ENCODE measurements around the gene LRFN3. TPM values are rescaled to one million over a fixed set of nuclear protein-coding genes. Genes with fewer than 3 reads are reported as not detected.

Gene LRFN3
- total RNA-seq, 4 donors from 2014 or later, result 12.1 to 48.6 (median 16.6) TPM

- no peak for DNase-seq
- Histone ChIP-seq H3K9me3 (no peaks in the 10 kb centered on the region), H3K27ac (peak overlapping the region; percentile 9 to 94 (median 88)), H3K36me3 (no peaks in the 10 kb centered on the region), H3K4me1 (peaks cover 0 to 27% (median 7%) of the 10 kb centered on the region in 4 donors), H3K4me3 (no peak overlapping the region), H3K27me3 (no peaks in the 10 kb centered on the region)
- WGBS, 2 donors (ENCODE audit: low coverage in 1 of 2), result 62 to 87% methylated on average over 3 to 10 of the region's 10 CpGs
- in situ Hi-C loops (cut with MboI; ENCODE audit: low pct_ligation_motif_present in 1 of 4, low pct_unique_long_range_greater_than_20kb in 1 of 4, low sequenced_read_pairs in 3 of 4), result no loop called here
- intact Hi-C loops (cut with DNase I; ENCODE audit: low total_unique reads), result no loop called here
- no peak for TF ChIP-seq POLR2A (IDR thresholded peaks at IDR 0.05)
- TF ChIP-seq POLR2AphosphoS5 (IDR thresholded peaks at IDR 0.05), result no peak
- no peak for TF ChIP-seq CTCF (IDR thresholded peaks at IDR 0.05)
- no peak for TF ChIP-seq EP300 (IDR thresholded peaks at IDR 0.05; ENCODE audit: low read depth)
Measured at GRCh38 chr19:35904311-35905068, 31.7 kb upstream of the LRFN3 start.

GRCh38 chr19:35905178-35905727 lies 30.9 kb upstream of the LRFN3 start:
- Histone ChIP-seq H3K27me3 (no peaks in the 10 kb centered on the region), H3K27ac (peak overlapping the region; percentile 9 to 94 (median 71)), H3K9me3 (no peaks in the 10 kb centered on the region), H3K4me1 (peaks cover 0 to 27% (median 7%) of the 10 kb centered on the region in 4 donors), H3K4me3 (no peak overlapping the region), H3K36me3 (no peaks in the 10 kb centered on the region)
- in situ Hi-C loops (cut with MboI; ENCODE audit: low pct_ligation_motif_present in 1 of 4, low pct_unique_long_range_greater_than_20kb in 1 of 4, low sequenced_read_pairs in 3 of 4), result no loop called here
- DNase-seq, result no peak
- 61 to 75% methylated on average over 6 of the region's 6 CpGs for WGBS, 2 donors (ENCODE audit: low coverage in 1 of 2)
- TF ChIP-seq CTCF (IDR thresholded peaks at IDR 0.05), result no peak
- no peak for TF ChIP-seq POLR2A (IDR thresholded peaks at IDR 0.05)
- TF ChIP-seq EP300 (IDR thresholded peaks at IDR 0.05; ENCODE audit: low read depth), result no peak
- no peak for TF ChIP-seq POLR2AphosphoS5 (IDR thresholded peaks at IDR 0.05)
- intact Hi-C loops (cut with DNase I; ENCODE audit: low total_unique reads), result no loop called here

GRCh38 chr19:35907377-35907745 lies 28.8 kb upstream of the LRFN3 start:
- peaks cover 0 to 17% (median 3%) of the 10 kb centered on the region in 4 donors for H3K4me1 ChIP-seq
- WGBS, 2 donors (ENCODE audit: low coverage in 1 of 2), result 69 to 90% methylated on average over 2 to 12 of the region's 12 CpGs
- intact Hi-C loops (cut with DNase I; ENCODE audit: low total_unique reads), result no loop called here
- no peak for DNase-seq
- peak overlapping the region in 1 of 4 donors; percentile 23 for H3K4me3 ChIP-seq
- H3K27ac ChIP-seq, result peak overlapping the region; percentile 54 to 94 (median 64)
- in situ Hi-C loops (cut with MboI; ENCODE audit: low pct_ligation_motif_present in 1 of 4, low pct_unique_long_range_greater_than_20kb in 1 of 4, low sequenced_read_pairs in 3 of 4), result no loop called here
- H3K27me3 ChIP-seq, result no peaks in the 10 kb centered on the region
- H3K9me3 ChIP-seq, result no peaks in the 10 kb centered on the region
- TF ChIP-seq EP300 (IDR thresholded peaks at IDR 0.05; ENCODE audit: low read depth) (no peak), POLR2AphosphoS5 (IDR thresholded peaks at IDR 0.05) (no peak), POLR2A (IDR thresholded peaks at IDR 0.05) (no peak)
- H3K36me3 ChIP-seq, result no peaks in the 10 kb centered on the region

- Histone ChIP-seq H3K4me3 (peak within 1 kb of the TSS in 1 of 4 donors; percentile 23), H3K27me3 (no peaks in the 10 kb centered on the region), H3K27ac (peak within 1 kb of the TSS; percentile 54 to 94 (median 64)), H3K4me1 (peaks cover 0 to 16% (median 3%) of the 10 kb centered on the region in 4 donors), H3K9me3 (no peaks in the 10 kb centered on the region), H3K36me3 (no peaks in the 10 kb centered on the region)
- TF ChIP-seq CTCF (IDR thresholded peaks at IDR 0.05), result no peak
- peak; percentile 51 for TF ChIP-seq POLR2A (IDR thresholded peaks at IDR 0.05)
- peak in 2 of 3 donors; percentile 11 to 51 for TF ChIP-seq POLR2AphosphoS5 (IDR thresholded peaks at IDR 0.05)
- TF ChIP-seq EP300 (IDR thresholded peaks at IDR 0.05; ENCODE audit: low read depth), result no peak
- WGBS, 2 donors (ENCODE audit: low coverage in 1 of 2), result 50 to 84% methylated on average over 2 to 9 of the region's 9 CpGs
- in situ Hi-C loops (cut with MboI; ENCODE audit: low pct_ligation_motif_present in 1 of 4, low pct_unique_long_range_greater_than_20kb in 1 of 4, low sequenced_read_pairs in 3 of 4), result no loop called here
- DNase-seq, result no peak
- intact Hi-C loops (cut with DNase I; ENCODE audit: low total_unique reads), result no loop called here
Measured at GRCh38 chr19:35908010-35908441, 28.1 kb upstream of the LRFN3 start, which contains the start of gene TYROBP. TSS of gene TYROBP (minus strand) at chr19:35908295. CDS start at chr19:35908228, 67 bp downstream.

Measured in transverse colon (tissue), 4 donors.